MCF 10A (cell line): ENCODE measurements around the gene LMF2. TPM values are rescaled to one million over a fixed set of nuclear protein-coding genes. Genes with fewer than 3 reads are reported as not detected.

ENCODE experiments used
- BruUV-seq: library from RNA; stranded (reverse); fragments of 400-500 nt; replicated peaks from 2 replicates; lab custom pipeline; 2021; lab: Mats Ljungman, UMichigan
- CTCF ChIA-PET: fragments of 300-600 bp; sonication (Branson Sonifier 250); formaldehyde crosslinking; extraction: SDS; loops from one replicate; lab custom pipeline; 2021; ENCODE audit warnings: antibody characterized with exemption, inconsistent platforms; lab: Yijun Ruan, JAX
- POLR2A ChIA-PET: fragments of 300-600, 350-650 bp; sonication (Branson Sonifier 250); formaldehyde crosslinking; extraction: SDS; loops from one replicate; lab custom pipeline; 2020; ENCODE audit warnings: antibody characterized with exemption, inconsistent platforms; lab: Yijun Ruan, JAX
- DNase-seq: peaks from one replicate; pipeline ENCODE4 v3.0.0-alpha.2; 2018; ENCODE audit not compliant: unreplicated experiment
- H3K27ac Mint-ChIP-seq: one replicate; pipeline ENCODE4 v1.8.0; 2022; ENCODE audit warnings: mild to moderate bottlenecking, low read depth, mixed read lengths; ENCODE audit not compliant: unreplicated experiment
- H3K27me3 Mint-ChIP-seq: one replicate; pipeline ENCODE4 v1.8.0; 2022; ENCODE audit warnings: mixed read lengths; ENCODE audit not compliant: insufficient read depth, unreplicated experiment
- H3K36me3 Mint-ChIP-seq: one replicate; pipeline ENCODE4 v1.8.0; 2022; ENCODE audit warnings: mild to moderate bottlenecking, moderate library complexity, mixed read lengths; ENCODE audit not compliant: insufficient read depth, unreplicated experiment
- H3K4me1 Mint-ChIP-seq: one replicate; pipeline ENCODE4 v1.8.0; 2022; ENCODE audit warnings: mixed read lengths; ENCODE audit not compliant: insufficient read depth, unreplicated experiment
- H3K4me3 Mint-ChIP-seq: one replicate; pipeline ENCODE4 v1.8.0; 2022; ENCODE audit warnings: mild to moderate bottlenecking, moderate library complexity, mixed read lengths; ENCODE audit not compliant: unreplicated experiment
- H3K9me3 Mint-ChIP-seq: one replicate; pipeline ENCODE4 v1.8.0; 2022; ENCODE audit warnings: mixed read lengths; ENCODE audit not compliant: unreplicated experiment
- CTCF ChIP-seq: fragments of 200-600 bp; IDR thresholded peaks from one replicate; pipeline ENCODE4 v1.8.0; 2022; ENCODE audit warnings: antibody characterized with exemption, mild to moderate bottlenecking; ENCODE audit not compliant: unreplicated experiment
- intact Hi-C: fragments of 100-400 bp; cut with micrococcal nuclease; formaldehyde crosslinking; loops from 2 replicates; pipeline ENCODE4 v1.14.1; 2022
- total RNA-seq: library from RNA; stranded (reverse); gene quantifications from 2 replicates; pipeline ENCODE4 v1.2.3, GENCODE V29; 2022

The LMF2 gene
- total RNA-seq, 1 experiment from 2014 or later: 50.9 TPM

- no peaks in the 10 kb centered on the region for H3K36me3 Mint-ChIP-seq
- H3K27ac Mint-ChIP-seq: no peak overlapping the region
- ChIA-PET POLR2A (interaction anchor here (1.0 to 1.3 kb wide), 2 partner anchors 9 to 26 kb away, joined by 3 read pairs; partner anchors contain the start of gene SCO2), CTCF (interaction anchor here (0.6 to 2.4 kb wide), 3 partner anchors 12 to 95 kb away, joined by 3 to 14 read pairs (median 5); partner anchors contain the start of gene SYCE3)
- no TSS peak for BruUV-seq
- intact Hi-C loops: no loop called here
- H3K4me3 Mint-ChIP-seq: no peak overlapping the region
- no peak for TF ChIP-seq CTCF
- no peaks in the 10 kb centered on the region for H3K27me3 Mint-ChIP-seq
- H3K4me1 Mint-ChIP-seq: no peaks in the 10 kb centered on the region
- no peak for DNase-seq
- no peaks in the 10 kb centered on the region for H3K9me3 Mint-ChIP-seq
These were observed 43.8 kb upstream of the LMF2 start for GRCh38 chr22:50551160-50551752.

- H3K9me3 Mint-ChIP-seq: no peaks in the 10 kb centered on the region
- POLR2A ChIA-PET: interaction anchor here (0.6 to 1.3 kb wide), 4 partner anchors 9 to 470 kb away, joined by 3 to 5 read pairs (median 3); no protein-coding TSS in a partner anchor
- intact Hi-C loops: no loop called here
- no TSS peak for BruUV-seq
- no peaks in the 10 kb centered on the region for H3K27me3 Mint-ChIP-seq
- no peak for TF ChIP-seq CTCF
- no peaks in the 10 kb centered on the region for H3K4me1 Mint-ChIP-seq
- no peak for DNase-seq
- CTCF ChIA-PET: interaction anchor here (0.6 to 2.4 kb wide), 4 partner anchors 11 to 141 kb away, joined by 3 to 14 read pairs (median 5); partner anchors contain the start of gene SYCE3
- H3K36me3 Mint-ChIP-seq: no peaks in the 10 kb centered on the region
- H3K4me3 Mint-ChIP-seq: no peak overlapping the region
- H3K27ac Mint-ChIP-seq: no peak overlapping the region
These were observed 42.9 kb upstream of the LMF2 start for GRCh38 chr22:50550395-50550794.

- H3K36me3 Mint-ChIP-seq: no peaks in the 10 kb centered on the region
- no peak overlapping the region for H3K4me3 Mint-ChIP-seq
- no peak overlapping the region for H3K27ac Mint-ChIP-seq
- ChIA-PET POLR2A (interaction anchor here (0.8 to 1.0 kb wide), 2 partner anchors 11 to 15 kb away, joined by 3 to 5 read pairs; no protein-coding TSS in a partner anchor), CTCF (interaction anchor here (2.0 kb wide), 1 partner anchor 10 kb away, joined by 5 read pairs; no protein-coding TSS in a partner anchor)
- H3K4me1 Mint-ChIP-seq: peaks cover 7% of the 10 kb centered on the region
- intact Hi-C loops: no loop called here
- DNase-seq: no peak
- no TSS peak for BruUV-seq
- TF ChIP-seq CTCF: no peak
- no peaks in the 10 kb centered on the region for H3K9me3 Mint-ChIP-seq
- no peaks in the 10 kb centered on the region for H3K27me3 Mint-ChIP-seq
These were observed 41.7 kb upstream of the LMF2 start for GRCh38 chr22:50548921-50549790.
